HepG2 (cell line): ENCODE results near the gene PLSCR4. TPM values are rescaled to one million over a fixed set of nuclear protein-coding genes. Genes with fewer than 3 reads are reported as not detected.

ENCODE experiments used
- ATAC-seq: fragments of 200-7000 bp; cut with Tn5 transposase; 3 replicates; pipeline ENCODE4 v1.9.1; 2020; ENCODE audit warnings: mild to moderate bottlenecking, moderate library complexity
- BruUV-seq: library from RNA; stranded (reverse); fragments of 400-500 nt; replicated peaks from 2 replicates; lab custom pipeline; 2021; lab: Mats Ljungman, UMichigan
- CTCF ChIA-PET: fragments of 300-600 bp; formaldehyde crosslinking; extraction: SDS; loops from one replicate; lab custom pipeline; 2021; ENCODE audit warnings: low total read pairs, inconsistent platforms, low intra/inter-chr PET ratio; lab: Yijun Ruan, JAX
- POLR2A ChIA-PET: fragments of 350-600 bp; sonication (Branson Sonifier 250); formaldehyde crosslinking; loops from one replicate; lab custom pipeline; 2020; ENCODE audit warnings: antibody characterized with exemption, inconsistent platforms; lab: Yijun Ruan, JAX
- DNase-seq: peaks from one replicate; pipeline ENCODE4 v3.0.0-alpha.2; 2015; ENCODE audit warnings: low spot score
- FAIRE-seq: peaks from 3 replicates; lab custom pipeline; 2011; peaks lifted over from hg19 to GRCh38; lab: Jason Lieb, UNC
- H2AFZ ChIP-seq: one replicate; pipeline ENCODE4 v1.6.1; 2011; ENCODE audit warnings: low read length, inconsistent platforms
- H3K27ac ChIP-seq: fragments of 300-600 bp; 3 replicates; pipeline ENCODE4 v1.8.0; 2011; ENCODE audit warnings: mixed run types, mild to moderate bottlenecking, mixed read lengths, low read length, inconsistent platforms; ENCODE audit not compliant: insufficient read depth; ENCODE audit errors: extremely low read length
- H3K27me3 ChIP-seq, 2 experiments: fragments of 200-600 bp in 1 of 2; 2 replicates in 1 of 2; 3 replicates in 1 of 2; pipeline versions ENCODE4 v1.6.0 to v1.8.0; 2011; ENCODE audit warnings: low read length in 2 of 2, mild to moderate bottlenecking in 2 of 2, moderate library complexity in 2 of 2, inconsistent platforms in 1 of 2; ENCODE audit not compliant: insufficient read depth in 2 of 2, control insufficient read depth in 1 of 2
- H3K36me3 ChIP-seq, 2 experiments: fragments of 200-600 bp in 1 of 2; replicated peaks in 1 of 2; 2 replicates in 1 of 2; 3 replicates in 1 of 2; pipeline versions ENCODE4 v1.5.1 to v1.8.0; 2011; ENCODE audit warnings: low read length in 2 of 2, inconsistent platforms in 1 of 2; ENCODE audit not compliant: insufficient read depth in 2 of 2, control insufficient read depth in 1 of 2
- H3K4me1 ChIP-seq: 2 replicates; pipeline ENCODE4 v1.5.1; 2012; ENCODE audit warnings: low read length, inconsistent platforms; ENCODE audit not compliant: insufficient read depth
- H3K4me2 ChIP-seq: 2 replicates; pipeline ENCODE4 v1.6.0; 2011; ENCODE audit warnings: low read depth, low read length, inconsistent platforms
- H3K4me3 ChIP-seq, 3 experiments: fragments of 200-600 bp in 1 of 3; sonication (generic), shearing (Covaris generic) in 1 of 3; replicated peaks in 1 of 3; 2 replicates each; pipeline ENCODE4 v1.5.1; 2011 to 2016; ENCODE audit warnings: low read length in 3 of 3, inconsistent platforms in 2 of 3, low read depth in 2 of 3, mild to moderate bottlenecking in 2 of 3, control low read depth in 1 of 3, mixed read lengths in 1 of 3; ENCODE audit not compliant: insufficient read depth in 1 of 3
- H3K79me2 ChIP-seq: one replicate; pipeline ENCODE4 v1.6.1; 2011; ENCODE audit warnings: low read length, inconsistent platforms; ENCODE audit not compliant: insufficient read depth
- H3K9ac ChIP-seq: 2 replicates; pipeline ENCODE4 v1.6.0; 2011; ENCODE audit warnings: mild to moderate bottlenecking, low read depth, low read length, inconsistent platforms; ENCODE audit not compliant: insufficient read depth
- H3K9me3 ChIP-seq: 2 replicates; pipeline ENCODE4 v1.5.1; 2012; ENCODE audit warnings: mild to moderate bottlenecking, low read length
- H4K20me1 ChIP-seq: 2 replicates; pipeline ENCODE4 v1.6.0; 2011; ENCODE audit warnings: inconsistent platforms, mild to moderate bottlenecking, low read length, moderate library complexity; ENCODE audit not compliant: insufficient read depth
- NRL ChIP-seq: sonication (generic); formaldehyde crosslinking; IDR thresholded peaks from 2 replicates; pipeline ENCODE4 v1.5.0; 2020; ENCODE audit warnings: missing genetic modification reagents, mild to moderate bottlenecking, moderate library complexity, borderline replicate concordance
- SRF ChIP-seq: IDR thresholded peaks from 2 replicates; pipeline ENCODE4 v1.6.1; 2011; ENCODE audit warnings: mild to moderate bottlenecking, low read depth, low read length, moderate library complexity
- TAF1 ChIP-seq: sonication (generic); formaldehyde crosslinking; IDR thresholded peaks from 2 replicates; pipeline ENCODE4 v1.4.0; 2020; ENCODE audit warnings: missing genetic modification reagents
- ZNF121 ChIP-seq: sonication (generic); formaldehyde crosslinking; IDR thresholded peaks from 2 replicates; pipeline ENCODE4 v1.5.0; 2020; ENCODE audit warnings: mild to moderate bottlenecking, missing genetic modification reagents
- ZNF160 ChIP-seq: sonication (generic); formaldehyde crosslinking; IDR thresholded peaks from 2 replicates; pipeline ENCODE4 v1.8.0; 2022; ENCODE audit warnings: mild to moderate bottlenecking, inconsistent platforms, missing genetic modification reagents
- ZNF468 ChIP-seq: sonication (generic); formaldehyde crosslinking; IDR thresholded peaks from 2 replicates; pipeline ENCODE4 v1.8.0; 2022; ENCODE audit warnings: mild to moderate bottlenecking, moderate library complexity, missing genetic modification reagents
- ZNF543 ChIP-seq: sonication (generic); formaldehyde crosslinking; IDR thresholded peaks from 2 replicates; pipeline ENCODE4 v1.4.0; 2020; ENCODE audit warnings: mild to moderate bottlenecking, missing genetic modification reagents
- whole genome bisulfite sequencing: methylation state at CpG from one replicate; pipeline ENCODE4 v1.1.6; 2017; ENCODE audit warnings: low lambda C conversion rate; 5-methylcytosine and 5-hydroxymethylcytosine counted together
- in situ Hi-C: cut with HindIII; loops from 2 replicates; pipeline ENCODE4 v1.10.0; 2017; ENCODE audit warnings: low pct_unique_long_range_greater_than_20kb; ENCODE audit not compliant: extremely low pct_ligation_motif_present
- intact Hi-C: fragments of 100-400 bp; cut with micrococcal nuclease; formaldehyde crosslinking; loops from one replicate; pipeline ENCODE4 v1.10.0; 2022; ENCODE audit not compliant: unreplicated experiment
- polyA plus RNA-seq, 8 experiments: library from polyadenylated mRNA; depleted of rRNA in 3 of 8; stranded (reverse) in 7 of 8; unstranded in 1 of 8; fragments of >200 nt; fragmentation: Illumina TruSeq in 4 of 8; extraction: Trizol in 4 of 8; gene quantifications; 2 replicates each; pipeline versions ENCODE4 v1.2.1 to v1.2.3, GENCODE V29; 2011 to 2016; ENCODE audit warnings: low read depth in 4 of 8, missing spikeins in 1 of 8, mixed read lengths in 1 of 8; ENCODE audit not compliant: insufficient read depth in 1 of 8
- total RNA-seq, 5 experiments: library from RNA; depleted of rRNA; stranded (reverse); fragments of >200 nt; fragmentation: Illumina TruSeq; extraction: Trizol; gene quantifications; 2 replicates each; pipeline ENCODE4 v1.2.3, GENCODE V29; 2016; ENCODE audit warnings: low read depth in 1 of 5
- TF ChIP-seq, protein P1 (sequence below): sonication (generic); formaldehyde crosslinking; IDR thresholded peaks from 2 replicates; pipeline ENCODE4 v1.4.0; 2020; ENCODE audit warnings: missing genetic modification reagents

The PLSCR4 gene
- total and polyA plus RNA-seq, 2 of the 13 experiments (the other 11 are each of a cell fraction or from before 2014, with no cell fraction given), result 1.5 to 59.0 TPM

DNA sequence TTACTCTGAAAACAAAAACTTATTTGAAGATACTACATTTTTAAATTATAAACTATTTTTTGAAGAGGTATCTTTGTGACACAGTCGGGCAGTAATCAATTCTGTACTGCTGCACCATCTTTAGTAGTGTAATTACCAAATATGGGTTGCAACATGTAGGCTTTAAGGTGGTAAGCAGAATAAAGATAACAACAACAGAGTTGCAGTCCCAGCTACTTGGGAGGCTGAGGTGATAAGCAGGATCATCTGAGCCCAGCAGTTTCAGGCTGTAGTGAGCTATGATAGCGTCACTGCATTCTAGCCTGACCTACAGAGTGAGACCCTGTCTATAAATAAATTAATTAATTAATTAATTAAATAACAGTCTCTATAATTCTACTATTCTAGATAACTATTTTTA is 95.9 kb downstream of the PLSCR4 start:
- Histone ChIP-seq H2AFZ (no peak overlapping the region), H3K36me3 (peaks cover 6 to 9% of the 10 kb centered on the region in 2 experiments), H3K27me3 (no peaks in the 10 kb centered on the region), H3K4me1 (peaks cover 80% of the 10 kb centered on the region), H3K9ac (peak overlapping the region; percentile 28; the same call in 1 of the 2 replicates), H3K4me2 (peak overlapping the region; percentile 87; the same call in 1 of the 2 replicates), H3K27ac (peak overlapping the region; percentile 36), H4K20me1 (peaks cover 92% of the 10 kb centered on the region), H3K4me3 (peak overlapping the region in 1 of 3 experiments; percentile 27; a peak in 2 of 6 replicates), H3K79me2 (peaks cover 99% of the 10 kb centered on the region), H3K9me3 (no peaks in the 10 kb centered on the region)
- 16% methylated on average over 2 of the region's 2 CpGs for WGBS
- DNase-seq, result no peak
- TF ChIP-seq NRL (CRISPR knock-in tag) (no peak), ZNF468 (CRISPR knock-in tag) (no peak), SRF (0 out of 2 replicates have a peak, but pooled peaks have one; percentile 32), ZNF543 (no peak), ZNF160 (CRISPR knock-in tag) (no peak), TAF1 (CRISPR knock-in tag) (no peak), ZNF121 (CRISPR knock-in tag) (no peak)
- TF ChIP-seq, protein P1, sequence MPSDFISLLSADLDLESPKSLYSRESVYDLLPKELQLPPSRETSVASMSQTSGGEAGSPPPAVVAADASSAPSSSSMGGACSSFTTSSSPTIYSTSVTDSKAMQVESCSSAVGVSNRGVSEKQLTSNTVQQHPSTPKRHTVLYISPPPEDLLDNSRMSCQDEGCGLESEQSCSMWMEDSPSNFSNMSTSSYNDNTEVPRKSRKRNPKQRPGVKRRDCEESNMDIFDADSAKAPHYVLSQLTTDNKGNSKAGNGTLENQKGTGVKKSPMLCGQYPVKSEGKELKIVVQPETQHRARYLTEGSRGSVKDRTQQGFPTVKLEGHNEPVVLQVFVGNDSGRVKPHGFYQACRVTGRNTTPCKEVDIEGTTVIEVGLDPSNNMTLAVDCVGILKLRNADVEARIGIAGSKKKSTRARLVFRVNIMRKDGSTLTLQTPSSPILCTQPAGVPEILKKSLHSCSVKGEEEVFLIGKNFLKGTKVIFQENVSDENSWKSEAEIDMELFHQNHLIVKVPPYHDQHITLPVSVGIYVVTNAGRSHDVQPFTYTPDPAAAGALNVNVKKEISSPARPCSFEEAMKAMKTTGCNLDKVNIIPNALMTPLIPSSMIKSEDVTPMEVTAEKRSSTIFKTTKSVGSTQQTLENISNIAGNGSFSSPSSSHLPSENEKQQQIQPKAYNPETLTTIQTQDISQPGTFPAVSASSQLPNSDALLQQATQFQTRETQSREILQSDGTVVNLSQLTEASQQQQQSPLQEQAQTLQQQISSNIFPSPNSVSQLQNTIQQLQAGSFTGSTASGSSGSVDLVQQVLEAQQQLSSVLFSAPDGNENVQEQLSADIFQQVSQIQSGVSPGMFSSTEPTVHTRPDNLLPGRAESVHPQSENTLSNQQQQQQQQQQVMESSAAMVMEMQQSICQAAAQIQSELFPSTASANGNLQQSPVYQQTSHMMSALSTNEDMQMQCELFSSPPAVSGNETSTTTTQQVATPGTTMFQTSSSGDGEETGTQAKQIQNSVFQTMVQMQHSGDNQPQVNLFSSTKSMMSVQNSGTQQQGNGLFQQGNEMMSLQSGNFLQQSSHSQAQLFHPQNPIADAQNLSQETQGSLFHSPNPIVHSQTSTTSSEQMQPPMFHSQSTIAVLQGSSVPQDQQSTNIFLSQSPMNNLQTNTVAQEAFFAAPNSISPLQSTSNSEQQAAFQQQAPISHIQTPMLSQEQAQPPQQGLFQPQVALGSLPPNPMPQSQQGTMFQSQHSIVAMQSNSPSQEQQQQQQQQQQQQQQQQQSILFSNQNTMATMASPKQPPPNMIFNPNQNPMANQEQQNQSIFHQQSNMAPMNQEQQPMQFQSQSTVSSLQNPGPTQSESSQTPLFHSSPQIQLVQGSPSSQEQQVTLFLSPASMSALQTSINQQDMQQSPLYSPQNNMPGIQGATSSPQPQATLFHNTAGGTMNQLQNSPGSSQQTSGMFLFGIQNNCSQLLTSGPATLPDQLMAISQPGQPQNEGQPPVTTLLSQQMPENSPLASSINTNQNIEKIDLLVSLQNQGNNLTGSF (CRISPR knock-in tag), result no peak
- no peak for FAIRE-seq
- intact Hi-C loops, result loop anchor here (10.0 kb wide), 1 partner anchor 1210 kb away; no protein-coding TSS in a partner anchor
- ATAC-seq, result no peak
- ChIA-PET CTCF (no interaction called here), POLR2A (no interaction called here)
- in situ Hi-C loops, result no loop called here
- no TSS peak for BruUV-seq
